A673 (cell line): ENCODE data around the gene RASGEF1C. TPM values are rescaled to one million over a fixed set of nuclear protein-coding genes. Genes with fewer than 3 reads are reported as not detected.

Source experiments
- BruUV-seq: library from RNA; stranded (reverse); fragments of 400-500 nt; replicated peaks from 2 replicates; lab custom pipeline; 2021; lab: Mats Ljungman, UMichigan
- CTCF ChIA-PET: fragments of 300-600 bp; sonication (Branson Sonifier 250); formaldehyde crosslinking; loops from one replicate; lab custom pipeline; 2022; ENCODE audit warnings: antibody characterized with exemption; lab: Charles Lee
- POLR2A ChIA-PET: fragments of 300-600 bp; sonication (Branson Sonifier 250); formaldehyde crosslinking; loops from one replicate; lab custom pipeline; 2022; ENCODE audit warnings: antibody characterized with exemption; ENCODE audit not compliant: low non-redundant PET; lab: Charles Lee
- DNase-seq: peaks from one replicate; pipeline ENCODE4 v3.0.0-alpha.2; 2015; ENCODE audit warnings: low spot score
- H3K27ac ChIP-seq: fragments of 200-600 bp; sonication (generic); 2 replicates; pipeline ENCODE4 v1.5.1; 2016; ENCODE audit warnings: mixed run types, low read depth, mild to moderate bottlenecking, mixed read lengths, antibody characterized with exemption, low read length; ENCODE audit not compliant: poor library complexity, severe bottlenecking
- H3K27me3 ChIP-seq: fragments of 200-600 bp; sonication (generic); replicated peaks from 2 replicates; pipeline ENCODE4 v1.6.1; 2017; ENCODE audit warnings: mixed run types, low read depth, mild to moderate bottlenecking, mixed read lengths, antibody characterized with exemption, low read length; ENCODE audit not compliant: insufficient read depth, poor library complexity
- H3K36me3 ChIP-seq: fragments of 200-600 bp; sonication (generic); 2 replicates; pipeline ENCODE4 v1.6.1; 2016; ENCODE audit warnings: mixed run types, mild to moderate bottlenecking, mixed read lengths, antibody characterized with exemption, low read length; ENCODE audit not compliant: insufficient read depth, poor library complexity, severe bottlenecking
- H3K4me1 ChIP-seq: fragments of 200-600 bp; sonication (generic); 2 replicates; pipeline ENCODE4 v1.6.1; 2017; ENCODE audit warnings: mixed run types, mild to moderate bottlenecking, mixed read lengths, antibody characterized with exemption, low read length; ENCODE audit not compliant: insufficient read depth, poor library complexity, severe bottlenecking
- H3K4me3 ChIP-seq: fragments of 200-600 bp; sonication (generic); 2 replicates; pipeline ENCODE4 v1.5.1; 2016; ENCODE audit warnings: low read depth, mixed run types, mild to moderate bottlenecking, mixed read lengths, low read length; ENCODE audit not compliant: poor library complexity, severe bottlenecking
- H3K9me3 ChIP-seq: fragments of 200-600 bp; sonication (generic); 2 replicates; pipeline ENCODE4 v1.6.1; 2016; ENCODE audit warnings: mixed run types, low read depth, mild to moderate bottlenecking, mixed read lengths, antibody characterized with exemption, low read length; ENCODE audit not compliant: poor library complexity, severe bottlenecking
- CTCF ChIP-seq: fragments of 300-800, 200-600 bp; sonication (generic); conservative IDR thresholded peaks from 2 replicates; pipeline ENCODE4 v1.5.1; 2017; ENCODE audit warnings: low read depth, mild to moderate bottlenecking, antibody characterized with exemption, low read length, moderate library complexity, mixed read lengths
- EZH2 ChIP-seq: fragments of 200-600 bp; sonication (generic); IDR thresholded peaks from 2 replicates; pipeline ENCODE4 v1.6.1; 2017; ENCODE audit warnings: borderline replicate concordance, low read depth, mild to moderate bottlenecking, mixed read lengths, antibody characterized with exemption, low read length; ENCODE audit not compliant: poor library complexity, severe bottlenecking
- intact Hi-C: fragments of 100-400 bp; cut with micrococcal nuclease; formaldehyde crosslinking; loops from one replicate; pipeline ENCODE4 v1.10.0; 2022; ENCODE audit not compliant: unreplicated experiment
- total RNA-seq: library from RNA; stranded (reverse); gene quantifications from 2 replicates; pipeline ENCODE4 v1.2.3, GENCODE V29; 2021

Gene RASGEF1C
- total RNA-seq, 1 experiment from 2014 or later, result not detected

GRCh38 chr5:180140571-180140970, 68.4 kb downstream of the RASGEF1C start:
- CTCF ChIA-PET, result no interaction called here
- Histone ChIP-seq H3K4me1 (no peaks in the 10 kb centered on the region), H3K27me3 (peaks cover 4% of the 10 kb centered on the region), H3K27ac (no peak overlapping the region), H3K4me3 (no peak overlapping the region), H3K9me3 (no peaks in the 10 kb centered on the region), H3K36me3 (no peaks in the 10 kb centered on the region)
- POLR2A ChIA-PET, result no interaction called here
- TF ChIP-seq CTCF, result no peak
- no peak for TF ChIP-seq EZH2
- no peak for DNase-seq
- BruUV-seq, result no TSS peak
- intact Hi-C loops, result no loop called here

DNA sequence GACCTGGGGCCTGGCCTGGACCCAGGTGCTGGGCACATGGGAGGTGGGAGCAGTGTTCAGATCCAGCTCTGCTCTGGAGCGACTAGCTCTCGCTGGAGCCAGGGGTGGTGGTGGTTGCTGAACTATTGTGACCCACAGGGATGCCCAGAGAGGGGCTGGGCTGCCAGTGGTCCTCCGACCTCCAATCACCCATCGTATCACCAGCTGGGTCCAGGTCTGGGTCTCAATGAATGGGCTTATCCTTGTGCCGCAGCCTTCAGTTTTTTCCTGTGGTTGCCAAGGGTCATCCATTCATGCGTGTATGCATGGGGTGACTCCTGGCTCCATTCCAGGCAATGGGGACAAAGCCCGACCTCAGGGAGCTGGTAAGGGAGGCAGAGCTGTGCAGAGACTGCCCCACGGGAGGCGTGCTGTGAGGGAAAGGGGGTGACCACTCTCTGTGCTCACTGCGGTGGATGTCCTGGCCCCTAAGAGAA, 68.9 kb downstream of the RASGEF1C start:
- DNase-seq, result no peak
- intact Hi-C loops, result no loop called here
- H3K27ac ChIP-seq, result no peak overlapping the region
- ChIA-PET POLR2A (no interaction called here), CTCF (no interaction called here)
- no peaks in the 10 kb centered on the region for H3K27me3 ChIP-seq
- TF ChIP-seq EZH2 (no peak), CTCF (no peak)
- no peaks in the 10 kb centered on the region for H3K4me1 ChIP-seq
- no TSS peak for BruUV-seq
- H3K9me3 ChIP-seq, result no peaks in the 10 kb centered on the region
- no peaks in the 10 kb centered on the region for H3K36me3 ChIP-seq
- no peak overlapping the region for H3K4me3 ChIP-seq

DNA sequence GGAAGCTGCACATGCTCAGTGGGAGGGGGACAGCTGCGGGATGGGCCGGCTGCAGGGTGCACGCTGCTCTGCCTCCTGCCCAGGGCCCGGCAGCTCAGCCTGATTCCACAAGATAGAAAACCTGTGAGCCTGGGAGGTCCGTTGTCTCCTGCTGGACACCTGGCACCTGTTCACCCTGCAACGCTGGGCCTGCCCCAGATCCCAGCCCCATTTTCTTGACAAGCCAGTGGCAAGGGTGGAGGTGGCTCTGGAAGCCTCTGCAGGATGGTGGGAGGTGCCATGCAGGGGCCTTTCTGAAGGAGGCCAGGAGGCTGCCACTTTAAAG, 69.3 kb downstream of the RASGEF1C start:
- POLR2A ChIA-PET, result no interaction called here

More for the DNA sequence above, 69.3 kb downstream of the RASGEF1C start:
- intact Hi-C loops, result no loop called here
- Histone ChIP-seq H3K27me3 (no peaks in the 10 kb centered on the region), H3K36me3 (no peaks in the 10 kb centered on the region), H3K4me3 (no peak overlapping the region), H3K27ac (no peak overlapping the region), H3K4me1 (no peaks in the 10 kb centered on the region), H3K9me3 (no peaks in the 10 kb centered on the region)
- no TSS peak for BruUV-seq
- CTCF ChIA-PET, result no interaction called here
- no peak for DNase-seq
- TF ChIP-seq EZH2 (no peak), CTCF (no peak)
